ENCODE results near the gene BFSP1. TPM values are rescaled to one million over a fixed set of nuclear protein-coding genes. Genes with fewer than 3 reads are reported as not detected.

BFSP1 gene
- total RNA-seq, 2 donors from 2014 or later = 0.48 to 0.58 TPM

GRCh38 chr20:17541996-17542395 lies 10.8 kb upstream of the BFSP1 start:
- Mint-ChIP-seq H3K27ac (no peak overlapping the region), H3K9me3 (no peaks in the 10 kb centered on the region), H3K4me1 (peaks cover 6% of the 10 kb centered on the region), H3K4me3 (no peak overlapping the region), H3K36me3 (ENCODE audit: low read depth) (no peaks in the 10 kb centered on the region), H3K27me3 (peaks cover 28% of the 10 kb centered on the region)
- no peak for ATAC-seq (replicated peaks)

- Mint-ChIP-seq H3K9me3 (no peaks in the 10 kb centered on the region), H3K36me3 (ENCODE audit: low read depth) (no peaks in the 10 kb centered on the region), H3K4me1 (peaks cover 6% of the 10 kb centered on the region), H3K27me3 (peaks cover 28% of the 10 kb centered on the region), H3K27ac (no peak overlapping the region), H3K4me3 (no peak overlapping the region)
- no peak for ATAC-seq (replicated peaks)
These were observed 10.4 kb upstream of the BFSP1 start for GRCh38 chr20:17541596-17541995.

GRCh38 chr20:17538517-17539170 lies 7.5 kb upstream of the BFSP1 start:
- H3K4me1 Mint-ChIP-seq = peaks cover 6% of the 10 kb centered on the region
- no peak overlapping the region for H3K4me3 Mint-ChIP-seq
- no peak overlapping the region for H3K27ac Mint-ChIP-seq
- no peaks in the 10 kb centered on the region for H3K36me3 Mint-ChIP-seq (ENCODE audit: low read depth)
- H3K9me3 Mint-ChIP-seq = no peaks in the 10 kb centered on the region
- peaks cover 18% of the 10 kb centered on the region for H3K27me3 Mint-ChIP-seq
- peak; percentile 96 for ATAC-seq (replicated peaks)

GRCh38 chr20:17537959-17538358 lies 6.8 kb upstream of the BFSP1 start:
- H3K27ac Mint-ChIP-seq = no peak overlapping the region
- peaks cover 6% of the 10 kb centered on the region for H3K4me1 Mint-ChIP-seq
- no peak for ATAC-seq (replicated peaks)
- no peaks in the 10 kb centered on the region for H3K36me3 Mint-ChIP-seq (ENCODE audit: low read depth)
- peaks cover 18% of the 10 kb centered on the region for H3K27me3 Mint-ChIP-seq
- no peaks in the 10 kb centered on the region for H3K9me3 Mint-ChIP-seq
- H3K4me3 Mint-ChIP-seq = no peak overlapping the region

- Mint-ChIP-seq H3K27ac (no peak overlapping the region), H3K36me3 (ENCODE audit: low read depth) (no peaks in the 10 kb centered on the region), H3K4me1 (peaks cover 6% of the 10 kb centered on the region), H3K9me3 (no peaks in the 10 kb centered on the region), H3K27me3 (peaks cover 18% of the 10 kb centered on the region), H3K4me3 (no peak overlapping the region)
- ATAC-seq (replicated peaks) = peak; percentile 82
These were observed 5.8 kb upstream of the BFSP1 start for GRCh38 chr20:17536944-17537444.

GRCh38 chr20:17534077-17534476 lies 2.9 kb upstream of the BFSP1 start:
- H3K4me3 Mint-ChIP-seq = no peak overlapping the region
- H3K4me1 Mint-ChIP-seq = peaks cover 6% of the 10 kb centered on the region
- ATAC-seq (replicated peaks) = no peak
- H3K36me3 Mint-ChIP-seq (ENCODE audit: low read depth) = no peaks in the 10 kb centered on the region
- H3K9me3 Mint-ChIP-seq = no peaks in the 10 kb centered on the region
- H3K27me3 Mint-ChIP-seq = peaks cover 9% of the 10 kb centered on the region
- no peak overlapping the region for H3K27ac Mint-ChIP-seq

- Mint-ChIP-seq H3K9me3 (no peaks in the 10 kb centered on the region), H3K4me1 (peaks cover 1% of the 10 kb centered on the region), H3K36me3 (ENCODE audit: low read depth) (no peaks in the 10 kb centered on the region), H3K27ac (no peak overlapping the region), H3K4me3 (no peak overlapping the region), H3K27me3 (peaks cover 3% of the 10 kb centered on the region)
- ATAC-seq (replicated peaks) = peak; percentile 27
These were observed 2.2 kb upstream of the BFSP1 start for GRCh38 chr20:17533396-17533795.

- no peak for ATAC-seq (replicated peaks)
- no peak overlapping the region for H3K27ac Mint-ChIP-seq
- peak overlapping the region; percentile 83 for H3K4me3 Mint-ChIP-seq
- H3K27me3 Mint-ChIP-seq = no peaks in the 10 kb centered on the region
- no peaks in the 10 kb centered on the region for H3K9me3 Mint-ChIP-seq
- H3K36me3 Mint-ChIP-seq (ENCODE audit: low read depth) = no peaks in the 10 kb centered on the region
- no peaks in the 10 kb centered on the region for H3K4me1 Mint-ChIP-seq
These were observed 466 bp upstream of the BFSP1 start for GRCh38 chr20:17531665-17532025.

GRCh38 chr20:17530153-17530552 lies 1.0 kb downstream of the BFSP1 start:
- Mint-ChIP-seq H3K36me3 (ENCODE audit: low read depth) (no peaks in the 10 kb centered on the region), H3K4me1 (no peaks in the 10 kb centered on the region), H3K27ac (no peak overlapping the region), H3K27me3 (no peaks in the 10 kb centered on the region), H3K9me3 (no peaks in the 10 kb centered on the region), H3K4me3 (peak overlapping the region; percentile 71)
- ATAC-seq (replicated peaks) = no peak

- no peaks in the 10 kb centered on the region for H3K9me3 Mint-ChIP-seq
- H3K27ac Mint-ChIP-seq = no peak overlapping the region
- H3K4me1 Mint-ChIP-seq = no peaks in the 10 kb centered on the region
- peak overlapping the region; percentile 71 for H3K4me3 Mint-ChIP-seq
- H3K36me3 Mint-ChIP-seq (ENCODE audit: low read depth) = no peaks in the 10 kb centered on the region
- no peak for ATAC-seq (replicated peaks)
- H3K27me3 Mint-ChIP-seq = no peaks in the 10 kb centered on the region
These were observed 1.6 kb downstream of the BFSP1 start for GRCh38 chr20:17529586-17529985.

- H3K36me3 Mint-ChIP-seq (ENCODE audit: low read depth) = no peaks in the 10 kb centered on the region
- H3K9me3 Mint-ChIP-seq = no peaks in the 10 kb centered on the region
- H3K27ac Mint-ChIP-seq = no peak overlapping the region
- H3K4me3 Mint-ChIP-seq = no peak overlapping the region
- no peaks in the 10 kb centered on the region for H3K27me3 Mint-ChIP-seq
- ATAC-seq (replicated peaks) = no peak
- peaks cover 1% of the 10 kb centered on the region for H3K4me1 Mint-ChIP-seq
These were observed 5.5 kb downstream of the BFSP1 start for GRCh38 chr20:17525650-17526049.

GRCh38 chr20:17525132-17525531 lies 6.0 kb downstream of the BFSP1 start:
- Mint-ChIP-seq H3K4me1 (peaks cover 5% of the 10 kb centered on the region), H3K27me3 (no peaks in the 10 kb centered on the region), H3K27ac (no peak overlapping the region), H3K4me3 (no peak overlapping the region), H3K36me3 (ENCODE audit: low read depth) (no peaks in the 10 kb centered on the region), H3K9me3 (no peaks in the 10 kb centered on the region)
- no peak for ATAC-seq (replicated peaks)

- no peak overlapping the region for H3K27ac Mint-ChIP-seq
- peaks cover 5% of the 10 kb centered on the region for H3K4me1 Mint-ChIP-seq
- no peak overlapping the region for H3K4me3 Mint-ChIP-seq
- no peaks in the 10 kb centered on the region for H3K36me3 Mint-ChIP-seq (ENCODE audit: low read depth)
- no peak for ATAC-seq (replicated peaks)
- no peaks in the 10 kb centered on the region for H3K27me3 Mint-ChIP-seq
- H3K9me3 Mint-ChIP-seq = no peaks in the 10 kb centered on the region
These were observed 6.6 kb downstream of the BFSP1 start for GRCh38 chr20:17524560-17524959.

GRCh38 chr20:17523326-17523725 lies 7.9 kb downstream of the BFSP1 start:
- H3K4me1 Mint-ChIP-seq = peaks cover 5% of the 10 kb centered on the region
- no peaks in the 10 kb centered on the region for H3K27me3 Mint-ChIP-seq
- no peaks in the 10 kb centered on the region for H3K36me3 Mint-ChIP-seq (ENCODE audit: low read depth)
- no peak for ATAC-seq (replicated peaks)
- no peak overlapping the region for H3K27ac Mint-ChIP-seq
- H3K9me3 Mint-ChIP-seq = no peaks in the 10 kb centered on the region
- no peak overlapping the region for H3K4me3 Mint-ChIP-seq

GRCh38 chr20:17522528-17522927 lies 8.7 kb downstream of the BFSP1 start:
- no peak for ATAC-seq (replicated peaks)

GRCh38 chr20:17520583-17520982 lies 10.6 kb downstream of the BFSP1 start:
- Mint-ChIP-seq H3K9me3 (no peaks in the 10 kb centered on the region), H3K27ac (peak overlapping the region; percentile 29), H3K4me1 (peaks cover 5% of the 10 kb centered on the region), H3K27me3 (no peaks in the 10 kb centered on the region), H3K4me3 (no peak overlapping the region), H3K36me3 (ENCODE audit: low read depth) (no peaks in the 10 kb centered on the region)
- ATAC-seq (replicated peaks) = no peak

More at GRCh38 chr20:17522528-17522927, 8.7 kb downstream of the BFSP1 start:
- H3K9me3 Mint-ChIP-seq = no peaks in the 10 kb centered on the region
- H3K4me1 Mint-ChIP-seq = peaks cover 5% of the 10 kb centered on the region
- H3K27ac Mint-ChIP-seq = no peak overlapping the region
- no peaks in the 10 kb centered on the region for H3K27me3 Mint-ChIP-seq
- H3K4me3 Mint-ChIP-seq = no peak overlapping the region
- no peaks in the 10 kb centered on the region for H3K36me3 Mint-ChIP-seq (ENCODE audit: low read depth)

Data from activated T-helper 17 cell treated with anti-CD3 and anti-CD28 coated beads, Interleukin-2, amount 50 U/mL, for 72 hours (primary cell).